ENCODE data around the gene NAA35. TPM values are rescaled to one million over a fixed set of nuclear protein-coding genes. Genes with fewer than 3 reads are reported as not detected.

The NAA35 gene
- total RNA-seq, 1 experiment from 2014 or later = 34.7 TPM

GRCh38 chr9:86064220-86064619, 123.3 kb downstream of the NAA35 start:
- DNase-seq (ENCODE audit: low spot score) = no peak
- no peak for ATAC-seq
- POLR2A ChIA-PET = no interaction called here
- H3K27me3 Mint-ChIP-seq (ENCODE audit: low read depth) = no peaks in the 10 kb centered on the region
- no peaks in the 10 kb centered on the region for H3K9me3 Mint-ChIP-seq
- TF ChIP-seq GRHL2 (CRISPR knock-in tag; IDR thresholded peaks at IDR 0.05; ENCODE audit: insufficient replicate concordance, severe bottlenecking) (no peak), MXD4 (CRISPR knock-in tag; IDR thresholded peaks at IDR 0.05; ENCODE audit: borderline replicate concordance) (no peak), PREB (CRISPR knock-in tag; IDR thresholded peaks at IDR 0.05; ENCODE audit: borderline replicate concordance) (no peak), ZNF121 (CRISPR knock-in tag; IDR thresholded peaks at IDR 0.05) (no peak), AFF4 (CRISPR knock-in tag; IDR thresholded peaks at IDR 0.05; ENCODE audit: borderline replicate concordance) (no peak), TP53 (CRISPR knock-in tag; IDR thresholded peaks at IDR 0.05) (no peak), ELF4 (CRISPR knock-in tag; IDR thresholded peaks at IDR 0.05; ENCODE audit: low read depth) (no peak)
- H3K27ac Mint-ChIP-seq = peak overlapping the region; percentile 83
- H3K4me3 Mint-ChIP-seq = no peak overlapping the region
- CTCF ChIA-PET = interaction anchor here (2.1 kb wide), 1 partner anchor 138 kb away, joined by 6 read pairs; no protein-coding TSS in a partner anchor
- H3K36me3 Mint-ChIP-seq = peaks cover 1% of the 10 kb centered on the region
- peaks cover 37% of the 10 kb centered on the region for H3K4me1 Mint-ChIP-seq

- TF ChIP-seq MLX (CRISPR knock-in tag; IDR thresholded peaks at IDR 0.05) (no peak), ZNF396 (CRISPR knock-in tag; IDR thresholded peaks at IDR 0.05; ENCODE audit: borderline replicate concordance) (no peak), SMAD4 (CRISPR knock-in tag; IDR thresholded peaks at IDR 0.05) (no peak), ERG (CRISPR knock-in tag; IDR thresholded peaks at IDR 0.05) (no peak), ZNF512 (CRISPR knock-in tag; IDR thresholded peaks at IDR 0.05; ENCODE audit: borderline replicate concordance) (no peak), TEAD1 (CRISPR knock-in tag; IDR thresholded peaks at IDR 0.05) (no peak), ZSCAN18 (CRISPR knock-in tag; IDR thresholded peaks at IDR 0.05) (no peak)
- H3K4me1 Mint-ChIP-seq = peaks cover 16% of the 10 kb centered on the region
- ChIA-PET CTCF (no interaction called here), POLR2A (no interaction called here)
- peak overlapping the region; percentile 19; the same call in 1 of the 2 replicates for H3K27ac Mint-ChIP-seq
- no peak for DNase-seq (ENCODE audit: low spot score)
- no peaks in the 10 kb centered on the region for H3K9me3 Mint-ChIP-seq
- ATAC-seq = no peak
- no peak overlapping the region for H3K4me3 Mint-ChIP-seq
- no peaks in the 10 kb centered on the region for H3K27me3 Mint-ChIP-seq (ENCODE audit: low read depth)
- H3K36me3 Mint-ChIP-seq = no peaks in the 10 kb centered on the region
Measured at GRCh38 chr9:86069206-86069869, 128.4 kb downstream of the NAA35 start.

Other genes starting within 250 kb of the NAA35 start
- gene AGTPBP1, start 199.2 kb upstream of the NAA35 start, total RNA-seq (2021) = 53.6 to 54.7 TPM (median 54.4 TPM) in 3 replicates
- gene GOLM1, start 158.4 kb downstream of the NAA35 start, total RNA-seq (2021) = 75.1 to 81.8 TPM (median 77.3 TPM) in 3 replicates

All from WTC11 (cell line).